Psoas muscle (tissue), 8 donors: ENCODE data around the gene RPS25. TPM values are rescaled to one million over a fixed set of nuclear protein-coding genes. Genes with fewer than 3 reads are reported as not detected.
"Not testable (repeated sequence)": the region's sequence is repeated elsewhere in the genome, so short reads cannot be mapped to it uniquely, and the experiment has no call there.

ENCODE experiments used
- ATAC-seq, 4 donors: fragments of 200-7000 bp; cut with Tn5 transposase; one replicate each; pipeline ENCODE4 v1.9.1; 2020; ENCODE audit warnings: moderate library complexity in 3 of 4, mild to moderate bottlenecking in 2 of 4
- DNase-seq, 2 donors: peaks; one replicate each; pipeline ENCODE4 v3.0.0-alpha.2; 2020
- H3K27ac ChIP-seq: fragments of 200-600 bp; one replicate; pipeline ENCODE4 v1.8.0; 2022
- H3K27me3 ChIP-seq, 3 donors: fragments of 200-600 bp in 1 of 3; one replicate each; pipeline versions ENCODE4 v1.6.1 to v1.8.0; 2013 to 2022; ENCODE audit warnings: low read length in 2 of 3, mild to moderate bottlenecking in 2 of 3, moderate library complexity in 1 of 3; ENCODE audit not compliant: insufficient read depth in 3 of 3
- H3K36me3 ChIP-seq, 2 donors: fragments of 200-600 bp in 1 of 2; one replicate each; pipeline versions ENCODE4 v1.6.1 to v1.8.0; 2013 to 2022; ENCODE audit warnings: low read depth in 1 of 2, mild to moderate bottlenecking in 1 of 2, moderate library complexity in 1 of 2; ENCODE audit not compliant: insufficient read depth in 1 of 2
- H3K4me1 ChIP-seq: fragments of 200-600 bp; one replicate; pipeline ENCODE4 v1.8.0; 2022
- H3K4me3 ChIP-seq: fragments of 200-600 bp; one replicate; pipeline ENCODE4 v1.8.0; 2022; ENCODE audit warnings: mild to moderate bottlenecking
- H3K9me3 ChIP-seq: fragments of 200-600 bp; one replicate; pipeline ENCODE4 v1.8.0; 2022
- CTCF ChIP-seq: fragments of 200-600 bp; IDR thresholded peaks from one replicate; pipeline ENCODE4 v1.8.0; 2022; ENCODE audit warnings: antibody characterized with exemption
- WGBS, 3 donors: extraction: QIAGEN DNeasy Blood & Tissue Kit; methylation state at CpG; one replicate each; pipeline versions ENCODE4 v1.1.6 to v1.1.7; 2013; 5-methylcytosine and 5-hydroxymethylcytosine counted together
- intact Hi-C, 2 donors: fragments of 100-400 bp; cut with DNase I; formaldehyde crosslinking; loops; one replicate each; pipeline versions ENCODE4 v1.11.0 to v1.14.2; 2022
- polyA plus RNA-seq, 3 donors: library from polyadenylated mRNA; stranded (reverse); fragments of 200-250 nt; gene quantifications; one replicate each; pipeline ENCODE4 v1.2.3, GENCODE V29; 2013
- total RNA-seq, 4 donors: library from RNA; stranded (reverse); fragmentation: NEBNext Ultra II Directional in 2 of 4; extraction: Animal tissue kit (Norgen Biotek cat#: 25700) in 2 of 4; gene quantifications; one replicate each; pipeline versions ENCODE4 v1.2.1 to v1.2.4, GENCODE V29; 2021 to 2023
- donor health status: healthy with polysubstance abuse.
- donor health status: DM: no; HTN: no; CAD: no; lungs with moderate emphysema.
- donor health status: Bipolar disorder and iron deficiency.
- donor health status: healthy.
- donor health status: DM: yes; HTN: yes; CAD: no.
- donor health status: DM: no; HTN: no; CAD: no.
- donor health status: DM: no; HTN: no; CAD: no.
- donor health status: DM: yes; HTN: yes; CAD: no.

The RPS25 gene
- total and polyA plus RNA-seq, 7 donors: 1,024 to 2,514 (median 1,264) TPM

DNA sequence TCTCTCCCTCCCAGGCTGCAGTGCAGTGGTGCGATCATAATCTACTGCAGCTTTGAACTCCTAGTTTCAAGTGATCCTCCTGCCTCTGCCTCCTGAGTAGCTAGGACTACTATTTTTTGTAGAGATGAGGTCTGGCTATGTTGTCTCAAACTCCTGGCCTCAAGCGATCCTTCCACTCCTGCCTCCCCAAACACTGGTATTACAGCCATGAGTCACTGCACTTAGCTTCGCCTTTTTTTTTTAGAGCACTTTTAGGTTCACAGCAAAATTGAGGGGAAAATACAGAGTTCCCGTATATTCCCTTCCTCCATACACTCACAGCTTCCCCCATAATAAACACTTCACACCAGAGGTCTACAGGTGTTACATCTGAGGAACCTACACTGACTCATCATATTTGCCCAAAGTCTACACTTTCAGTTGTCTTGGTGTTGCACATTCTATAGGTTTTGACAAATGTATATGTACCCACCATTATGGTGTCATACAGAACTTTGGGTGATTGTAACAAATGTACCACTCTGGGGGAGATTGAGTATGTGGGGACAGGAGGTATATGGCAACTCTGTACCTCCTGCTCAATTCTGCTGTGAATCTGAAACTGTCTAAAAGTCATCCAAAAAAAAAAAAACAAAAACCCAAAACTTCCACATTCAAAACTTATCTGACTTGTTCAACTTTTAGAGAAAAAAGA is 23.8 kb upstream of the RPS25 start:
- intact Hi-C loops: no loop called here
- Histone ChIP-seq H3K27ac (no peak overlapping the region), H3K9me3 (no peaks in the 10 kb centered on the region), H3K4me1 (no peaks in the 10 kb centered on the region), H3K36me3 (peaks cover 0 to 28% of the 10 kb centered on the region in 2 donors), H3K27me3 (no peaks in the 10 kb centered on the region), H3K4me3 (no peak overlapping the region)
- ATAC-seq (no peak), DNase-seq (no peak)
- TF ChIP-seq CTCF: no peak
- WGBS, 3 donors: 86 to 93% (median 92%) methylated on average over 4 of the region's 4 CpGs

- H3K27me3 ChIP-seq, H3K9me3 ChIP-seq, ATAC-seq, H3K36me3 ChIP-seq, H3K4me3 ChIP-seq, H3K27ac ChIP-seq, DNase-seq, intact Hi-C loops, H3K4me1 ChIP-seq: not testable (repeated sequence)
- WGBS, 3 donors: 45 to 47% (median 46%) methylated on average over 6 to 11 of the region's 11 CpGs
Observed at GRCh38 chr11:119039471-119039870, 21.3 kb upstream of the RPS25 start.

- TF ChIP-seq CTCF: no peak
- no peak overlapping the region for H3K4me3 ChIP-seq
- H3K27me3 ChIP-seq: no peaks in the 10 kb centered on the region
- H3K36me3 ChIP-seq: no peaks in the 10 kb centered on the region
- no peaks in the 10 kb centered on the region for H3K9me3 ChIP-seq
- no peak for DNase-seq
- WGBS, 3 donors: 82 to 88% (median 88%) methylated on average over 5 of the region's 5 CpGs
- intact Hi-C loops: no loop called here
- no peaks in the 10 kb centered on the region for H3K4me1 ChIP-seq
- no peak overlapping the region for H3K27ac ChIP-seq
- ATAC-seq: no peak
Observed at GRCh38 chr11:119038884-119039283, 20.7 kb upstream of the RPS25 start.

- WGBS, 3 donors: 83 to 91% (median 86%) methylated on average over 3 of the region's 3 CpGs
- intact Hi-C loops: no loop called here
Observed at GRCh38 chr11:119034813-119035212, 16.7 kb upstream of the RPS25 start.

DNA sequence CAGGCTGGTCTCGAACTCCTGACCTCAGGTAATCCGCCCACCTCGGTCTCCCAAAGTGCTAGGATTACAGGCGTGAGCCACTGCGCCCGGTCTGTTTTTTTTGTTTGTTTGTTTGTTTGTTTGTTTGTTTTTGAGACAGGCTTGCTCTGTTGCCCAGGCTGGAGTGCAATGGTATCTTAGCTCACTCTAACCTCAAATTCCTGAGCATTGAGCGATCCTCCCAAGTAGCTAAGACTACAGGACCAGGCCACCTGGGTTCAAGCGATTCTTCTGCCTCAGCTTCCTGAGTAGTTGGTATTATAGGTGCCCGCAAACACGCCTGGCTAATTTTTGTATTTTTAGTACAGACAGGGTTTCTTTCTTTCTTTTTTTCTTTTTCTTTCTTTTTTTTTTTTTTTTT is 15.3 kb upstream of the RPS25 start:
- intact Hi-C loops, DNase-seq, H3K36me3 ChIP-seq, ATAC-seq, H3K4me3 ChIP-seq, H3K27ac ChIP-seq, H3K27me3 ChIP-seq, H3K9me3 ChIP-seq: not testable (repeated sequence)
- peaks cover 16% of the 10 kb centered on the region for H3K4me1 ChIP-seq
- WGBS, 3 donors: 86 to 90% (median 86%) methylated on average over 10 of the region's 10 CpGs

More at GRCh38 chr11:119034813-119035212, 16.7 kb upstream of the RPS25 start:
- TF ChIP-seq CTCF: no peak
- peaks cover 2% of the 10 kb centered on the region for H3K4me1 ChIP-seq
- no peak overlapping the region for H3K4me3 ChIP-seq
- H3K27ac ChIP-seq: no peak overlapping the region
- DNase-seq: no peak
- no peaks in the 10 kb centered on the region for H3K36me3 ChIP-seq
- no peaks in the 10 kb centered on the region for H3K9me3 ChIP-seq
- H3K27me3 ChIP-seq: no peaks in the 10 kb centered on the region
- no peak for ATAC-seq

GRCh38 chr11:119031912-119032280 is 13.8 kb upstream of the RPS25 start:
- no peaks in the 10 kb centered on the region for H3K27me3 ChIP-seq
- no peak for TF ChIP-seq CTCF
- 80 to 88% (median 83%) methylated on average over 8 to 9 of the region's 9 CpGs for WGBS, 3 donors
- no peak overlapping the region for H3K4me3 ChIP-seq
- ATAC-seq (no peak), DNase-seq (no peak)
- H3K36me3 ChIP-seq: peaks cover 0 to 5% of the 10 kb centered on the region in 2 donors
- peaks cover 27% of the 10 kb centered on the region for H3K4me1 ChIP-seq
- intact Hi-C loops: no loop called here
- no peaks in the 10 kb centered on the region for H3K9me3 ChIP-seq
- H3K27ac ChIP-seq: no peak overlapping the region
